GM18951 (cell line): ENCODE results near the gene SPOUT1.
"Not testable (repeated sequence)": the region's sequence is repeated elsewhere in the genome, so short reads cannot be mapped to it uniquely, and the experiment has no call there.

ENCODE experiments used
- POLR2A ChIP-seq: IDR thresholded peaks from 4 replicates; pipeline ENCODE4 v1.6.1; 2011; ENCODE audit warnings: mild to moderate bottlenecking; ENCODE audit not compliant: insufficient read length, insufficient read depth; ENCODE audit errors: extremely low read depth
- in situ Hi-C: fragments of 300-500 bp; cut with MboI; formaldehyde crosslinking; loops from one replicate; pipeline ENCODE4 v1.12.0; 2022; ENCODE audit warnings: low sequenced_read_pairs, mixed read lengths, inconsistent platforms; ENCODE audit not compliant: unreplicated experiment

Gene SPOUT1

GRCh38 chr9:128847803-128848202, 18.2 kb upstream of the SPOUT1 start:
- in situ Hi-C loops, result no loop called here
- no peak for TF ChIP-seq POLR2A

- no peak for TF ChIP-seq POLR2A
- in situ Hi-C loops, result no loop called here
Measured at GRCh38 chr9:128846680-128847030, 17.1 kb upstream of the SPOUT1 start.

- in situ Hi-C loops, result no loop called here
- no peak for TF ChIP-seq POLR2A
Measured at GRCh38 chr9:128845186-128845931, 15.8 kb upstream of the SPOUT1 start.

GRCh38 chr9:128843171-128843570, 13.6 kb upstream of the SPOUT1 start:
- in situ Hi-C loops, result not testable (repeated sequence)

- no peak for TF ChIP-seq POLR2A
- in situ Hi-C loops, result no loop called here
Measured at GRCh38 chr9:128841694-128842492, 12.3 kb upstream of the SPOUT1 start.

GRCh38 chr9:128840524-128840923, 10.9 kb upstream of the SPOUT1 start:
- in situ Hi-C loops, result no loop called here

GRCh38 chr9:128838338-128838737, 8.7 kb upstream of the SPOUT1 start:
- no peak for TF ChIP-seq POLR2A
- in situ Hi-C loops, result no loop called here

More at GRCh38 chr9:128840524-128840923, 10.9 kb upstream of the SPOUT1 start:
- TF ChIP-seq POLR2A, result no peak

- no peak for TF ChIP-seq POLR2A
Measured at GRCh38 chr9:128836509-128837145, 7.0 kb upstream of the SPOUT1 start.

GRCh38 chr9:128835246-128836210, 5.9 kb upstream of the SPOUT1 start:
- TF ChIP-seq POLR2A, result no peak
- in situ Hi-C loops, result no loop called here

More at GRCh38 chr9:128836509-128837145, 7.0 kb upstream of the SPOUT1 start:
- in situ Hi-C loops, result no loop called here

GRCh38 chr9:128833696-128834095, 4.1 kb upstream of the SPOUT1 start:
- in situ Hi-C loops, result no loop called here
- TF ChIP-seq POLR2A, result no peak

- in situ Hi-C loops, result no loop called here
- TF ChIP-seq POLR2A, result no peak
Measured at GRCh38 chr9:128828719-128829452, 708 bp downstream of the SPOUT1 start.

GRCh38 chr9:128828267-128828666, 1.3 kb downstream of the SPOUT1 start:
- in situ Hi-C loops, result no loop called here
- no peak for TF ChIP-seq POLR2A
